ENCODE results near the gene CCT5.

- no peak for TF ChIP-seq CTCF (IDR thresholded peaks at IDR 0.05)
- peak; percentile 42 for TF ChIP-seq POLR2AphosphoS5 (IDR thresholded peaks at IDR 0.05)
Observed at GRCh38 chr5:10310066-10310779, 60.1 kb downstream of the CCT5 start.

All from prostate gland (tissue), 2 donors.